HepG2 (cell line): ENCODE results near the gene HOXD1. TPM values are rescaled to one million over a fixed set of nuclear protein-coding genes. Genes with fewer than 3 reads are reported as not detected.

Source experiments
- ARID2 ChIP-seq: sonication (generic); formaldehyde crosslinking; IDR thresholded peaks from 2 replicates; pipeline ENCODE4 v1.8.1; 2022; ENCODE audit warnings: mild to moderate bottlenecking, missing genetic modification reagents, borderline replicate concordance
- ASH2L ChIP-seq: fragments of 300-600, 200-600 bp; sonication (generic); IDR thresholded peaks from 2 replicates; pipeline ENCODE4 v1.7.0; 2017; ENCODE audit warnings: low read depth, mild to moderate bottlenecking, moderate library complexity, mixed read lengths, low read length; ENCODE audit not compliant: insufficient read length
- CREB1 ChIP-seq, 2 experiments: fragments of 450-650 bp in 1 of 2; IDR thresholded peaks; 2 replicates each; pipeline ENCODE4 v1.6.1; 2016 to 2017; ENCODE audit warnings: control low read depth in 1 of 2, mild to moderate bottlenecking in 1 of 2, missing compliant biosample characterization in 1 of 2, missing genetic modification characterization in 1 of 2
- ETV6 ChIP-seq: sonication (generic); formaldehyde crosslinking; conservative IDR thresholded peaks from 2 replicates; pipeline ENCODE4 v1.4.0; 2020; ENCODE audit warnings: missing genetic modification reagents
- GATAD2A ChIP-seq: IDR thresholded peaks from 2 replicates; pipeline ENCODE4 v1.6.1; 2016
- GMEB1 ChIP-seq: sonication (generic); formaldehyde crosslinking; IDR thresholded peaks from 2 replicates; pipeline ENCODE4 v1.5.1; 2020; ENCODE audit warnings: missing genetic modification reagents, mild to moderate bottlenecking, borderline replicate concordance
- HDAC2 ChIP-seq: sonication (generic); formaldehyde crosslinking; IDR thresholded peaks from 2 replicates; pipeline ENCODE4 v1.4.0; 2020; ENCODE audit warnings: missing genetic modification reagents
- MXD4 ChIP-seq: IDR thresholded peaks from 2 replicates; pipeline ENCODE4 v1.6.1; 2016; ENCODE audit warnings: mild to moderate bottlenecking, missing biosample characterization, missing genetic modification reagents
- PPARG ChIP-seq: conservative IDR thresholded peaks from 2 replicates; pipeline ENCODE4 v1.6.1; 2016; ENCODE audit warnings: missing biosample characterization, missing genetic modification reagents
- SOX13 ChIP-seq, 3 experiments: fragments of 450-650 bp in 1 of 3; sonication (generic) in 1 of 3; formaldehyde crosslinking in 1 of 3; IDR thresholded peaks in 2 of 3; conservative IDR thresholded peaks in 1 of 3; 2 replicates each; pipeline versions ENCODE4 v1.5.0 to v1.6.1; 2016 to 2020; ENCODE audit warnings: antibody characterized with exemption in 1 of 3, mild to moderate bottlenecking in 1 of 3, missing compliant biosample characterization in 1 of 3, missing genetic modification reagents in 1 of 3, moderate library complexity in 1 of 3
- SP5 ChIP-seq: IDR thresholded peaks from 2 replicates; pipeline ENCODE4 v1.6.1; 2016; ENCODE audit warnings: low read depth, borderline replicate concordance
- ZBTB20 ChIP-seq: sonication (generic); formaldehyde crosslinking; IDR thresholded peaks from 2 replicates; pipeline ENCODE4 v1.8.1; 2023; ENCODE audit warnings: missing genetic modification reagents, low read depth, mild to moderate bottlenecking, borderline replicate concordance
- ZBTB7B ChIP-seq: sonication (generic); formaldehyde crosslinking; IDR thresholded peaks from 2 replicates; pipeline ENCODE4 v1.4.0; 2020; ENCODE audit warnings: missing genetic modification reagents
- ZKSCAN8 ChIP-seq: IDR thresholded peaks from 2 replicates; pipeline ENCODE4 v1.6.1; 2016; ENCODE audit warnings: borderline replicate concordance, missing genetic modification reagents, missing compliant biosample characterization
- ZNF136 ChIP-seq: sonication (generic); formaldehyde crosslinking; IDR thresholded peaks from 2 replicates; pipeline ENCODE4 v1.8.1; 2022; ENCODE audit warnings: low read depth, mild to moderate bottlenecking, moderate library complexity, missing genetic modification reagents
- ZNF503 ChIP-seq: sonication (generic); formaldehyde crosslinking; IDR thresholded peaks from 2 replicates; pipeline ENCODE4 v1.4.0; 2020; ENCODE audit warnings: missing genetic modification reagents
- ZNF878 ChIP-seq: sonication (generic); formaldehyde crosslinking; IDR thresholded peaks from 2 replicates; pipeline ENCODE4 v1.8.1; 2023; ENCODE audit warnings: mild to moderate bottlenecking, missing genetic modification reagents, moderate library complexity
- polyA plus RNA-seq, 8 experiments: library from polyadenylated mRNA; depleted of rRNA in 3 of 8; stranded (reverse) in 7 of 8; unstranded in 1 of 8; fragments of >200 nt; fragmentation: Illumina TruSeq in 4 of 8; extraction: Trizol in 4 of 8; gene quantifications; 2 replicates each; pipeline versions ENCODE4 v1.2.1 to v1.2.3, GENCODE V29; 2011 to 2016; ENCODE audit warnings: low read depth in 4 of 8, missing spikeins in 1 of 8, mixed read lengths in 1 of 8; ENCODE audit not compliant: insufficient read depth in 1 of 8
- total RNA-seq, 5 experiments: library from RNA; depleted of rRNA; stranded (reverse); fragments of >200 nt; fragmentation: Illumina TruSeq; extraction: Trizol; gene quantifications; 2 replicates each; pipeline ENCODE4 v1.2.3, GENCODE V29; 2016; ENCODE audit warnings: low read depth in 1 of 5
- TF ChIP-seq, protein P1 (sequence below), 2 experiments: fragments of 450-650 bp in 1 of 2; sonication (generic) in 1 of 2; formaldehyde crosslinking; IDR thresholded peaks; 2 replicates each; pipeline versions ENCODE4 v1.5.0 to v1.8.0; 2020 to 2022; ENCODE audit warnings: mild to moderate bottlenecking in 1 of 2, missing genetic modification reagents in 1 of 2
- TF ChIP-seq, protein P2 (sequence below): sonication (generic); formaldehyde crosslinking; IDR thresholded peaks from 2 replicates; pipeline ENCODE4 v1.4.0; 2020; ENCODE audit warnings: missing genetic modification reagents
- TF ChIP-seq, protein P3 (sequence below): sonication (generic); formaldehyde crosslinking; IDR thresholded peaks from 2 replicates; pipeline ENCODE4 v1.4.0; 2020; ENCODE audit warnings: low read depth, mild to moderate bottlenecking, missing genetic modification reagents

The HOXD1 gene
- total and polyA plus RNA-seq, 2 of the 13 experiments (the other 11 are each of a cell fraction or from before 2014, with no cell fraction given): 10.0 to 22.3 TPM

GRCh38 chr2:176187200-176187898 is 1.1 kb upstream of the HOXD1 start (continued):
- no peak; the same call in none of the 2 replicates for TF ChIP-seq ZNF503 (CRISPR knock-in tag)
- TF ChIP-seq GATAD2A (CRISPR knock-in tag): peak; percentile 89
- peak; percentile 42; the same call in 1 of the 2 replicates for TF ChIP-seq PPARG
- peak; percentile 65; the same call in 1 of the 2 replicates for TF ChIP-seq MXD4 (CRISPR knock-in tag)
- TF ChIP-seq SP5 (CRISPR knock-in tag): 0 out of 2 replicates have a peak, but pooled peaks have one; percentile 4
- 0 out of 2 replicates have a peak, but pooled peaks have one; percentile 3 for TF ChIP-seq ZBTB7B (CRISPR knock-in tag)
- 0 out of 2 replicates have a peak, but pooled peaks have one; percentile 9 for TF ChIP-seq ZNF136 (CRISPR knock-in tag)
- TF ChIP-seq, protein P1, sequence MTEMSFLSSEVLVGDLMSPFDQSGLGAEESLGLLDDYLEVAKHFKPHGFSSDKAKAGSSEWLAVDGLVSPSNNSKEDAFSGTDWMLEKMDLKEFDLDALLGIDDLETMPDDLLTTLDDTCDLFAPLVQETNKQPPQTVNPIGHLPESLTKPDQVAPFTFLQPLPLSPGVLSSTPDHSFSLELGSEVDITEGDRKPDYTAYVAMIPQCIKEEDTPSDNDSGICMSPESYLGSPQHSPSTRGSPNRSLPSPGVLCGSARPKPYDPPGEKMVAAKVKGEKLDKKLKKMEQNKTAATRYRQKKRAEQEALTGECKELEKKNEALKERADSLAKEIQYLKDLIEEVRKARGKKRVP (CRISPR knock-in tag; IDR thresholded peaks at IDR 0.05): peak in 1 of 2 experiments; percentile 64; a peak in 2 of 4 replicates
- TF ChIP-seq ZBTB20 (CRISPR knock-in tag): peak; percentile 90; the same call in 1 of the 2 replicates
- peak; percentile 91 for TF ChIP-seq ARID2 (CRISPR knock-in tag)
- peak; percentile 17; the same call in 1 of the 2 replicates for TF ChIP-seq ZNF878 (CRISPR knock-in tag)
- TF ChIP-seq, protein P2, sequence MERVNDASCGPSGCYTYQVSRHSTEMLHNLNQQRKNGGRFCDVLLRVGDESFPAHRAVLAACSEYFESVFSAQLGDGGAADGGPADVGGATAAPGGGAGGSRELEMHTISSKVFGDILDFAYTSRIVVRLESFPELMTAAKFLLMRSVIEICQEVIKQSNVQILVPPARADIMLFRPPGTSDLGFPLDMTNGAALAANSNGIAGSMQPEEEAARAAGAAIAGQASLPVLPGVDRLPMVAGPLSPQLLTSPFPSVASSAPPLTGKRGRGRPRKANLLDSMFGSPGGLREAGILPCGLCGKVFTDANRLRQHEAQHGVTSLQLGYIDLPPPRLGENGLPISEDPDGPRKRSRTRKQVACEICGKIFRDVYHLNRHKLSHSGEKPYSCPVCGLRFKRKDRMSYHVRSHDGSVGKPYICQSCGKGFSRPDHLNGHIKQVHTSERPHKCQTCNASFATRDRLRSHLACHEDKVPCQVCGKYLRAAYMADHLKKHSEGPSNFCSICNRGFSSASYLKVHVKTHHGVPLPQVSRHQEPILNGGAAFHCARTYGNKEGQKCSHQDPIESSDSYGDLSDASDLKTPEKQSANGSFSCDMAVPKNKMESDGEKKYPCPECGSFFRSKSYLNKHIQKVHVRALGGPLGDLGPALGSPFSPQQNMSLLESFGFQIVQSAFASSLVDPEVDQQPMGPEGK (CRISPR knock-in tag): peak; percentile 3
- peak; percentile 38 for TF ChIP-seq HDAC2 (CRISPR knock-in tag)
- TF ChIP-seq CREB1 (IDR thresholded peaks at IDR 0.05): no peak
- peak; percentile 66 for TF ChIP-seq CREB1 (CRISPR knock-in tag; IDR thresholded peaks at IDR 0.05)
- peak; percentile 10; the same call in 1 of the 2 replicates for TF ChIP-seq SOX13 (IDR thresholded peaks at IDR 0.05)
- peak in 1 of 2 experiments; percentile 84; a peak in 2 of 4 replicates for TF ChIP-seq SOX13 (CRISPR knock-in tag; conservative IDR thresholded peaks at IDR 0.05 in 1 of 2, IDR thresholded peaks at IDR 0.05 in 1 of 2)
- peak; percentile 76 for TF ChIP-seq ASH2L
- TF ChIP-seq, protein P3, sequence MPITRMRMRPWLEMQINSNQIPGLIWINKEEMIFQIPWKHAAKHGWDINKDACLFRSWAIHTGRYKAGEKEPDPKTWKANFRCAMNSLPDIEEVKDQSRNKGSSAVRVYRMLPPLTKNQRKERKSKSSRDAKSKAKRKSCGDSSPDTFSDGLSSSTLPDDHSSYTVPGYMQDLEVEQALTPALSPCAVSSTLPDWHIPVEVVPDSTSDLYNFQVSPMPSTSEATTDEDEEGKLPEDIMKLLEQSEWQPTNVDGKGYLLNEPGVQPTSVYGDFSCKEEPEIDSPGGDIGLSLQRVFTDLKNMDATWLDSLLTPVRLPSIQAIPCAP (CRISPR knock-in tag): 0 out of 2 replicates have a peak, but pooled peaks have one; percentile 38
- TF ChIP-seq ZKSCAN8: peak; percentile 85; the same call in 1 of the 2 replicates
- 0 out of 2 replicates have a peak, but pooled peaks have one; percentile 13 for TF ChIP-seq GMEB1
- peak; percentile 94 for TF ChIP-seq ETV6 (CRISPR knock-in tag)
